ENCODE measurements around the gene EFL1. TPM values are rescaled to one million over a fixed set of nuclear protein-coding genes. Genes with fewer than 3 reads are reported as not detected.
A peak's percentile ranks its signal among the peaks of the same experiment; 100 is the strongest.
"Not testable (repeated sequence)": the region's sequence is repeated elsewhere in the genome, so short reads cannot be mapped to it uniquely, and the experiment has no call there.

The EFL1 gene
- total RNA-seq (21.8 and 29.9 TPM in 2 replicates), polyA plus RNA-seq (19.1 and 22.5 TPM in 2 replicates), polyA minus RNA-seq (ENCODE audit: low replicate concordance) (10.7 and 17.4 TPM in 2 replicates)
- polyA plus RNA-seq (2012) = 12.2 and 14.3 TPM in 2 replicates

DNA sequence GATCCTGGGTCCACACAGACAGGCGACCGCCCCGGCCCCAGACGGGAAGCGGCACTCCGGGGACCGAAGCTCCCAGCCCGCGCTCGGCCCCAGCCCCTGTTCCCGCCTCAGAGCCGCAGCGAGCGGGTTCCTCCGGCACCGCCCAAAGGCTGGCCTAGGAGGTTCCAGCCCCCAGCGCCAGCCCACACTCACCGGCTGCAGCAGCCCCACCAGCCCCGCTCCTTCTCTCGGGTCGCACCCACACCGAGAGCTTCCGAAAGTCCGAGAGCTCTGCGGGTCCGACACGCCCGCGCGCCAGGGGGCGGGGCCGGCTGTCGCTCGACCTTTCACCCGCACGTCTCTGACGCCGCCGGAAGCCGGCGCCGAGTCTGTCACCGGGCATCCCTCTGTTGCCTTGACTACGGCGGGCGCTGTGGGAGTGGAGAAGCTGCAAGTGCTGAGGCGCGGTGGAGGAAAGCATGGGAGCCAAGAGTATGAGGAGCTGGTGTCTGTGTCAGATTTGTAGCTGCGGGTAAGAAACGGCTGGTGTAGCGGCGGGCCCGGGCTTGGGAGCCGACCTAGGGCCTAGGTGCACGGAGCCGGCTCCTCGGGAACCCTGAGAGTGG lies at the start of gene EFL1, which contains the start of gene SAXO2:
Gene EFL1 (minus strand): TSS at position 313 of the 605 bp plus-strand sequence. CDS start 956 bp downstream, outside the sequence.
Gene SAXO2 (plus strand): TSS at position 397 of the 605 bp plus-strand sequence. CDS start 62 bp downstream, at position 459.
- peak within 1 kb of the TSS; percentile 77 for H3K9ac ChIP-seq (ENCODE audit: insufficient read depth, low read length)
- H3K27me3 ChIP-seq (ENCODE audit: control insufficient read depth, insufficient read depth, low read length) = no peaks in the 10 kb centered on the region
- peak within 1 kb of the TSS; percentile 73 for H2AFZ ChIP-seq (ENCODE audit: low read length)
- peak within 1 kb of the TSS; percentile 80 for H3K4me2 ChIP-seq (ENCODE audit: extremely low read depth, insufficient read depth, low read length)
- H3K9me3 ChIP-seq (ENCODE audit: control insufficient read depth, insufficient read depth, low read depth, low read length) = no peaks in the 10 kb centered on the region
- peaks cover 7% of the 10 kb centered on the region for H3K4me1 ChIP-seq (ENCODE audit: control insufficient read depth, extremely low read depth, insufficient read depth, low read length)
- TF ChIP-seq EZH2 (IDR thresholded peaks at IDR 0.05; ENCODE audit: low read length, missing control alignments) (no peak), CTCF (conservative IDR thresholded peaks at IDR 0.05 in 1 of 2, IDR thresholded peaks at IDR 0.05 in 1 of 2; ENCODE audit: low read depth in 1 of 2, low read length in 2 of 2) (no peak)
- H3K79me2 ChIP-seq (ENCODE audit: control insufficient read depth, insufficient read depth, low read length) = peaks cover 11% of the 10 kb centered on the region
- DNase-seq (ENCODE audit: low read depth in 2 of 2) = peak; percentile 81 to 86
- H3K27ac ChIP-seq (ENCODE audit: insufficient read depth, low read length) = peak within 1 kb of the TSS; percentile 57
- H4K20me1 ChIP-seq (ENCODE audit: control insufficient read depth, extremely low read depth, insufficient read depth, low read length) = no peaks in the 10 kb centered on the region
- H3K36me3 ChIP-seq (ENCODE audit: control insufficient read depth, insufficient read depth, low read length) = no peaks in the 10 kb centered on the region
- peak within 1 kb of the TSS; percentile 82 to 94 (median 86) for H3K4me3 ChIP-seq (replicated peaks in 1 of 4; ENCODE audit: control extremely low read depth in 1 of 4, insufficient read depth in 1 of 4, low read depth in 3 of 4, low read length in 4 of 4)

- not testable (repeated sequence) for H3K4me2 ChIP-seq (ENCODE audit: extremely low read depth, insufficient read depth, low read length); DNase-seq (ENCODE audit: low read depth in 2 of 2)
Observed at GRCh38 chr15:82311321-82311720, 48.8 kb upstream of the EFL1 start.

GRCh38 chr15:82309802-82310201 lies 47.3 kb upstream of the EFL1 start:
- no peak overlapping the region for H3K4me2 ChIP-seq (ENCODE audit: extremely low read depth, insufficient read depth, low read length)
- no peak overlapping the region for H3K4me3 ChIP-seq (replicated peaks in 1 of 4; ENCODE audit: control extremely low read depth in 1 of 4, insufficient read depth in 1 of 4, low read depth in 3 of 4, low read length in 4 of 4)
- no peaks in the 10 kb centered on the region for H3K9me3 ChIP-seq (ENCODE audit: control insufficient read depth, insufficient read depth, low read depth, low read length)
- no peaks in the 10 kb centered on the region for H3K36me3 ChIP-seq (ENCODE audit: control insufficient read depth, insufficient read depth, low read length)
- no peak for TF ChIP-seq EZH2 (IDR thresholded peaks at IDR 0.05; ENCODE audit: low read length, missing control alignments)
- no peak for TF ChIP-seq CTCF (conservative IDR thresholded peaks at IDR 0.05 in 1 of 2, IDR thresholded peaks at IDR 0.05 in 1 of 2; ENCODE audit: low read depth in 1 of 2, low read length in 2 of 2)
- DNase-seq (ENCODE audit: low read depth in 2 of 2) = no peak
- H3K27ac ChIP-seq (ENCODE audit: insufficient read depth, low read length) = no peak overlapping the region
- no peak overlapping the region for H2AFZ ChIP-seq (ENCODE audit: low read length)
- no peaks in the 10 kb centered on the region for H3K27me3 ChIP-seq (ENCODE audit: control insufficient read depth, insufficient read depth, low read length)
- H3K4me1 ChIP-seq (ENCODE audit: control insufficient read depth, extremely low read depth, insufficient read depth, low read length) = no peaks in the 10 kb centered on the region
- no peaks in the 10 kb centered on the region for H3K79me2 ChIP-seq (ENCODE audit: control insufficient read depth, insufficient read depth, low read length)
- no peaks in the 10 kb centered on the region for H4K20me1 ChIP-seq (ENCODE audit: control insufficient read depth, extremely low read depth, insufficient read depth, low read length)
- no peak overlapping the region for H3K9ac ChIP-seq (ENCODE audit: insufficient read depth, low read length)

More at GRCh38 chr15:82311321-82311720, 48.8 kb upstream of the EFL1 start:
- H3K4me1 ChIP-seq (ENCODE audit: control insufficient read depth, extremely low read depth, insufficient read depth, low read length); H3K79me2 ChIP-seq (ENCODE audit: control insufficient read depth, insufficient read depth, low read length); H4K20me1 ChIP-seq (ENCODE audit: control insufficient read depth, extremely low read depth, insufficient read depth, low read length); H3K4me3 ChIP-seq (replicated peaks in 1 of 4; ENCODE audit: control extremely low read depth in 1 of 4, insufficient read depth in 1 of 4, low read depth in 3 of 4, low read length in 4 of 4); H3K9ac ChIP-seq (ENCODE audit: insufficient read depth, low read length); H3K36me3 ChIP-seq (ENCODE audit: control insufficient read depth, insufficient read depth, low read length); H3K9me3 ChIP-seq (ENCODE audit: control insufficient read depth, insufficient read depth, low read depth, low read length); H3K27me3 ChIP-seq (ENCODE audit: control insufficient read depth, insufficient read depth, low read length); H2AFZ ChIP-seq (ENCODE audit: low read length); H3K27ac ChIP-seq (ENCODE audit: insufficient read depth, low read length): not testable (repeated sequence)

Measured in fibroblast of lung (primary cell).